Measurements from ENCODE around the gene CROT.

The CROT gene

GRCh38 chr7:87325576-87326370 is 19.7 kb upstream of the CROT start:
- H3K27ac ChIP-seq (ENCODE audit: low read depth, low read length, severe bottlenecking), result no peak overlapping the region
- WGBS, 2 experiments (ENCODE audit: insufficient coverage in 2 of 2), result 100% methylated on average over 1 of the region's 2 CpGs
- H3K4me1 ChIP-seq (ENCODE audit: control insufficient read depth, insufficient read depth, low read length, poor library complexity, severe bottlenecking), result no peaks in the 10 kb centered on the region
- peaks cover 48% of the 10 kb centered on the region for H3K9me3 ChIP-seq (ENCODE audit: control insufficient read depth, low read length)
- H3K4me3 ChIP-seq (ENCODE audit: extremely low read depth, insufficient read depth, low read length, poor library complexity, severe bottlenecking), result no peak overlapping the region
- peaks cover 6% of the 10 kb centered on the region for H3K36me3 ChIP-seq (ENCODE audit: control insufficient read depth, insufficient read depth, low read length)

DNA sequence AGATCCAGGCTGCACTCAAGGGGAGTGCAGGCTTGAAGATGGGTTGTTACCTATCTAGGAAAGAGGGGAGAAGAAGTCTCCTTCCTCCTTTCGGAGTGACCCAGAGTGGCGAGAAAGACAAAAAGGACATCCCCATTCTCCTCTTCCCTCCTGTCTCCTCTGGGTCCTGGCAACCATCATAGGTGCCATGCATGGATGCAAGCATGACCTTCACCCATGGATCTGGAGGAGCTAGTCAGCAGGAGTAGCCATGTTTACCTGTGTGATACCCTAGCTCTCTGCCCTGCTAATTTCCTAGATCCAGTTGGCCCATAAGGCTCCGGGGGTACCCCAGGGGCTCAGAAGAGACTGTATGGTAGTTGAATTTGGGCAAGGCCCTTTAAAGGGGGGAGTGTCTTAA is 17.2 kb upstream of the CROT start:
- no peak overlapping the region for H3K4me3 ChIP-seq (ENCODE audit: extremely low read depth, insufficient read depth, low read length, poor library complexity, severe bottlenecking)
- peaks cover 6% of the 10 kb centered on the region for H3K36me3 ChIP-seq (ENCODE audit: control insufficient read depth, insufficient read depth, low read length)
- H3K4me1 ChIP-seq (ENCODE audit: control insufficient read depth, insufficient read depth, low read length, poor library complexity, severe bottlenecking), result no peaks in the 10 kb centered on the region
- WGBS, 2 experiments (ENCODE audit: insufficient coverage in 2 of 2), result 100% methylated on average over 1 of the region's 3 CpGs; no CpG with 5 or more reads in 1 of the 2 experiments
- H3K27ac ChIP-seq (ENCODE audit: low read depth, low read length, severe bottlenecking), result no peak overlapping the region
- H3K9me3 ChIP-seq (ENCODE audit: control insufficient read depth, low read length), result peaks cover 40% of the 10 kb centered on the region

GRCh38 chr7:87330316-87330715 is 15.1 kb upstream of the CROT start:
- no peak overlapping the region for H3K27ac ChIP-seq (ENCODE audit: low read depth, low read length, severe bottlenecking)
- H3K36me3 ChIP-seq (ENCODE audit: control insufficient read depth, insufficient read depth, low read length), result peaks cover 6% of the 10 kb centered on the region
- H3K4me3 ChIP-seq (ENCODE audit: extremely low read depth, insufficient read depth, low read length, poor library complexity, severe bottlenecking), result no peak overlapping the region
- WGBS, 2 experiments (ENCODE audit: insufficient coverage in 2 of 2), result 80 to 100% methylated on average over 1 of the region's 3 CpGs
- H3K9me3 ChIP-seq (ENCODE audit: control insufficient read depth, low read length), result peaks cover 37% of the 10 kb centered on the region
- no peaks in the 10 kb centered on the region for H3K4me1 ChIP-seq (ENCODE audit: control insufficient read depth, insufficient read depth, low read length, poor library complexity, severe bottlenecking)

- Histone ChIP-seq H3K36me3 (ENCODE audit: control insufficient read depth, insufficient read depth, low read length) (peaks cover 7% of the 10 kb centered on the region), H3K27ac (ENCODE audit: low read depth, low read length, severe bottlenecking) (no peak overlapping the region), H3K4me3 (ENCODE audit: extremely low read depth, insufficient read depth, low read length, poor library complexity, severe bottlenecking) (no peak overlapping the region), H3K4me1 (ENCODE audit: control insufficient read depth, insufficient read depth, low read length, poor library complexity, severe bottlenecking) (no peaks in the 10 kb centered on the region), H3K9me3 (ENCODE audit: control insufficient read depth, low read length) (peaks cover 37% of the 10 kb centered on the region)
- WGBS, 2 experiments (ENCODE audit: insufficient coverage in 2 of 2), result 20 to 76% methylated on average over 1 to 2 of the region's 2 CpGs
These were observed 14.5 kb upstream of the CROT start for GRCh38 chr7:87330942-87331341.

DNA sequence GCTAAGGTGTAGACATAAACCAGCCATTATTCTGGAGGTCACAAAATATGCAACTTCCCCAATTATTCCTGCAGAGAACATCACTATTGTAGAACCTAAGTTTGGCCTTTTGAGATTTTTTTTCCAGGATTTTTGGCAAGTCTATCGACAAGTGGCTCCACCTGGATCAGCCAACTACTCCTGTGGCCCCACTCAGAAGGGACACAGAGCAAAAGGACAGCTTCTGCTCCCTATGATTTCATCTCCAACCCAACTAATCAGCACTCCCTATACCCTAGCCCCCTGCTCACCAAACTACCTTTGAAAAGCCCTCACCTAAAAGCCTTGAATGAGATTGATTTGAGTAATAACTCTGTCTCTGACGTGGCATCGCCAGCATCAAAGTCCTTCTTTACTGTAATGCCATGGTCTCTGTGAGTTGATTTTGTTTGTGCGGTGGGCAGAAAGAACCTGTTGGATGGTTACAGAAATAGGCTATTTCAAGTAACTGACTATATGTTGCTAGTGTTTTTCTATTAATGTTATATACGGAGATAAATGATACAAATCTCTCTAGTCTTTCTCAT is 13.7 kb upstream of the CROT start:
- no peak overlapping the region for H3K27ac ChIP-seq (ENCODE audit: low read depth, low read length, severe bottlenecking)
- H3K4me1 ChIP-seq (ENCODE audit: control insufficient read depth, insufficient read depth, low read length, poor library complexity, severe bottlenecking), result no peaks in the 10 kb centered on the region
- 96 to 100% methylated on average over 3 of the region's 5 CpGs for WGBS, 2 experiments (ENCODE audit: insufficient coverage in 2 of 2)
- peaks cover 37% of the 10 kb centered on the region for H3K9me3 ChIP-seq (ENCODE audit: control insufficient read depth, low read length)
- no peak overlapping the region for H3K4me3 ChIP-seq (ENCODE audit: extremely low read depth, insufficient read depth, low read length, poor library complexity, severe bottlenecking)
- H3K36me3 ChIP-seq (ENCODE audit: control insufficient read depth, insufficient read depth, low read length), result peaks cover 8% of the 10 kb centered on the region

DNA sequence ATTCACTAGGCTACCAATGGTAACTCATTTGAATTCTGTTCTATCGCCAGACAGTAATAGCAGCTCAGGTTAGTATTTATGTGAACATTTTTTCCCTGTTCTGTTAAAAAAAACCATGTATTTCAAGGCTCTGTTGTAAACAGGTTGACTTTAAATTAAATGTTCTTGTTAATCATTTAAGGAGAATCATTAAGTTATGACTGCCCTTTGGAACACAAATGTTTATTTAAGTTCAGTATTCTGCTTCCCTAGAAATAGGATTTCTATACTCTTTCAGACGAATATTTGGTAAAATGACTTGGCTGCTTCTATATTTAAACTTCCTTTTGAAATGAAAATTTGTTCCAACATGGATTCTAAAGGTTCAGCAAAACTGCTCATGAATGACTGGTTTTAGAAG is 13.1 kb upstream of the CROT start:
- H3K4me3 ChIP-seq (ENCODE audit: extremely low read depth, insufficient read depth, low read length, poor library complexity, severe bottlenecking), result no peak overlapping the region
- peaks cover 8% of the 10 kb centered on the region for H3K36me3 ChIP-seq (ENCODE audit: control insufficient read depth, insufficient read depth, low read length)
- H3K4me1 ChIP-seq (ENCODE audit: control insufficient read depth, insufficient read depth, low read length, poor library complexity, severe bottlenecking), result no peaks in the 10 kb centered on the region
- H3K27ac ChIP-seq (ENCODE audit: low read depth, low read length, severe bottlenecking), result no peak overlapping the region
- WGBS, 2 experiments (ENCODE audit: insufficient coverage in 2 of 2), result 83% methylated on average over 1 of the region's 2 CpGs; no CpG with 5 or more reads in 1 of the 2 experiments
- H3K9me3 ChIP-seq (ENCODE audit: control insufficient read depth, low read length), result peaks cover 31% of the 10 kb centered on the region

- H3K36me3 ChIP-seq (ENCODE audit: control insufficient read depth, insufficient read depth, low read length), result peaks cover 7% of the 10 kb centered on the region
- H3K27ac ChIP-seq (ENCODE audit: low read depth, low read length, severe bottlenecking), result no peak overlapping the region
- H3K4me1 ChIP-seq (ENCODE audit: control insufficient read depth, insufficient read depth, low read length, poor library complexity, severe bottlenecking), result no peaks in the 10 kb centered on the region
- no peak overlapping the region for H3K4me3 ChIP-seq (ENCODE audit: extremely low read depth, insufficient read depth, low read length, poor library complexity, severe bottlenecking)
- 87% methylated on average over 4 of the region's 4 CpGs; no CpG with 5 or more reads in 1 of the 2 experiments for WGBS, 2 experiments (ENCODE audit: insufficient coverage in 2 of 2)
- peaks cover 3% of the 10 kb centered on the region for H3K9me3 ChIP-seq (ENCODE audit: control insufficient read depth, low read length)
These were observed 9.3 kb upstream of the CROT start for GRCh38 chr7:87336136-87336535.

- no peak overlapping the region for H3K4me3 ChIP-seq (ENCODE audit: extremely low read depth, insufficient read depth, low read length, poor library complexity, severe bottlenecking)
- no peaks in the 10 kb centered on the region for H3K4me1 ChIP-seq (ENCODE audit: control insufficient read depth, insufficient read depth, low read length, poor library complexity, severe bottlenecking)
- peaks cover 7% of the 10 kb centered on the region for H3K36me3 ChIP-seq (ENCODE audit: control insufficient read depth, insufficient read depth, low read length)
- H3K9me3 ChIP-seq (ENCODE audit: control insufficient read depth, low read length), result peaks cover 3% of the 10 kb centered on the region
- WGBS, 2 experiments (ENCODE audit: insufficient coverage in 2 of 2), result 81 to 95% methylated on average over 1 to 2 of the region's 2 CpGs
- H3K27ac ChIP-seq (ENCODE audit: low read depth, low read length, severe bottlenecking), result no peak overlapping the region
These were observed 8.1 kb upstream of the CROT start for GRCh38 chr7:87337331-87337730.

GRCh38 chr7:87339373-87339897 is 6.0 kb upstream of the CROT start:
- H3K36me3 ChIP-seq (ENCODE audit: control insufficient read depth, insufficient read depth, low read length), result peaks cover 7% of the 10 kb centered on the region
- no peaks in the 10 kb centered on the region for H3K4me1 ChIP-seq (ENCODE audit: control insufficient read depth, insufficient read depth, low read length, poor library complexity, severe bottlenecking)
- H3K4me3 ChIP-seq (ENCODE audit: extremely low read depth, insufficient read depth, low read length, poor library complexity, severe bottlenecking), result no peak overlapping the region
- WGBS, 2 experiments (ENCODE audit: insufficient coverage in 2 of 2), result 71 to 92% methylated on average over 1 to 2 of the region's 2 CpGs
- H3K9me3 ChIP-seq (ENCODE audit: control insufficient read depth, low read length), result no peaks in the 10 kb centered on the region
- no peak overlapping the region for H3K27ac ChIP-seq (ENCODE audit: low read depth, low read length, severe bottlenecking)

- no peaks in the 10 kb centered on the region for H3K4me1 ChIP-seq (ENCODE audit: control insufficient read depth, insufficient read depth, low read length, poor library complexity, severe bottlenecking)
- 100% methylated on average over 1 to 2 of the region's 2 CpGs for WGBS, 2 experiments (ENCODE audit: insufficient coverage in 2 of 2)
- H3K4me3 ChIP-seq (ENCODE audit: extremely low read depth, insufficient read depth, low read length, poor library complexity, severe bottlenecking), result no peak overlapping the region
- no peak overlapping the region for H3K27ac ChIP-seq (ENCODE audit: low read depth, low read length, severe bottlenecking)
- peaks cover 4% of the 10 kb centered on the region for H3K36me3 ChIP-seq (ENCODE audit: control insufficient read depth, insufficient read depth, low read length)
- H3K9me3 ChIP-seq (ENCODE audit: control insufficient read depth, low read length), result no peaks in the 10 kb centered on the region
These were observed 4.0 kb upstream of the CROT start for GRCh38 chr7:87341441-87341840.

- whole genome bisulfite sequencing, 2 experiments (ENCODE audit: insufficient coverage in 2 of 2), result no CpG with 5 or more reads among the region's 3 CpGs
- no peak overlapping the region for H3K27ac ChIP-seq (ENCODE audit: low read depth, low read length, severe bottlenecking)
- H3K36me3 ChIP-seq (ENCODE audit: control insufficient read depth, insufficient read depth, low read length), result peaks cover 4% of the 10 kb centered on the region
- H3K9me3 ChIP-seq (ENCODE audit: control insufficient read depth, low read length), result no peaks in the 10 kb centered on the region
- H3K4me3 ChIP-seq (ENCODE audit: extremely low read depth, insufficient read depth, low read length, poor library complexity, severe bottlenecking), result no peak overlapping the region
- H3K4me1 ChIP-seq (ENCODE audit: control insufficient read depth, insufficient read depth, low read length, poor library complexity, severe bottlenecking), result no peaks in the 10 kb centered on the region
These were observed 3.2 kb upstream of the CROT start for GRCh38 chr7:87342231-87342630.

Measured in mesodermal cell (in vitro differentiated cells).